ENCODE measurements around the gene HTRA2.

- peak; percentile 89 to 92 (median 92) for TF ChIP-seq CTCF (optimal IDR thresholded peaks at IDR 0.05 in 1 of 3, IDR thresholded peaks at IDR 0.05 in 1 of 3, conservative IDR thresholded peaks at IDR 0.05 in 1 of 3; ENCODE audit: extremely low read depth in 1 of 3, insufficient read depth in 2 of 3, low read length in 3 of 3)
- no peak for TF ChIP-seq EZH2 (IDR thresholded peaks at IDR 0.05; ENCODE audit: low read length)
These were observed 46.7 kb upstream of the HTRA2 start, which contains the start of the genes CCDC142 and TTC31 for GRCh38 chr2:74482801-74483674.

All from keratinocyte (primary cell).